ENCODE measurements around the gene SKIC8.

Gene SKIC8

DNA sequence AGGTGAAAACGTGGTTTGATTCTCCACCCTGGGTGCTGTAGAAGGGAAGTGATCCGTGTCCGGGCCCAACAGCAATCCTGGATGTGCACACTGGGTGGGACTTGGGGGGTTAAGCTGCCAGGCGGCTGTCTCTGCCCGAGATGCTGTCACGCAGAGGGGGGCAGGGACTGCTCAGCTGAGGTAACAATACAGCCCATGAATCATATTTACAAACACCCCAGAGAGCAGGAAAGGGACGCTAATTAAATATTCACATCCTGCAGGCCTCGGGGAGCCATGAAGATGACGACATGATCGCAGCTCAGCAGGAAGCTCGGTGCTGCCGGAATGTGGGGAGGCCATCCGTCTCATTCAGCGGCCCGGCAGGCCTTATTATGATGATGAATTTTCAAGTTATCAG is 22.8 kb upstream of the SKIC8 start:
- no peak for DNase-seq (ENCODE audit: low read depth)
- TF ChIP-seq, protein P1, sequence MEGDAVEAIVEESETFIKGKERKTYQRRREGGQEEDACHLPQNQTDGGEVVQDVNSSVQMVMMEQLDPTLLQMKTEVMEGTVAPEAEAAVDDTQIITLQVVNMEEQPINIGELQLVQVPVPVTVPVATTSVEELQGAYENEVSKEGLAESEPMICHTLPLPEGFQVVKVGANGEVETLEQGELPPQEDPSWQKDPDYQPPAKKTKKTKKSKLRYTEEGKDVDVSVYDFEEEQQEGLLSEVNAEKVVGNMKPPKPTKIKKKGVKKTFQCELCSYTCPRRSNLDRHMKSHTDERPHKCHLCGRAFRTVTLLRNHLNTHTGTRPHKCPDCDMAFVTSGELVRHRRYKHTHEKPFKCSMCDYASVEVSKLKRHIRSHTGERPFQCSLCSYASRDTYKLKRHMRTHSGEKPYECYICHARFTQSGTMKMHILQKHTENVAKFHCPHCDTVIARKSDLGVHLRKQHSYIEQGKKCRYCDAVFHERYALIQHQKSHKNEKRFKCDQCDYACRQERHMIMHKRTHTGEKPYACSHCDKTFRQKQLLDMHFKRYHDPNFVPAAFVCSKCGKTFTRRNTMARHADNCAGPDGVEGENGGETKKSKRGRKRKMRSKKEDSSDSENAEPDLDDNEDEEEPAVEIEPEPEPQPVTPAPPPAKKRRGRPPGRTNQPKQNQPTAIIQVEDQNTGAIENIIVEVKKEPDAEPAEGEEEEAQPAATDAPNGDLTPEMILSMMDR (IDR thresholded peaks at IDR 0.05; ENCODE audit: control insufficient read depth, insufficient read depth, low read depth, low read length, missing control alignments) = no peak
- no peak overlapping the region for H3K4me3 ChIP-seq (ENCODE audit: control insufficient read depth, low read depth, low read length)

DNA sequence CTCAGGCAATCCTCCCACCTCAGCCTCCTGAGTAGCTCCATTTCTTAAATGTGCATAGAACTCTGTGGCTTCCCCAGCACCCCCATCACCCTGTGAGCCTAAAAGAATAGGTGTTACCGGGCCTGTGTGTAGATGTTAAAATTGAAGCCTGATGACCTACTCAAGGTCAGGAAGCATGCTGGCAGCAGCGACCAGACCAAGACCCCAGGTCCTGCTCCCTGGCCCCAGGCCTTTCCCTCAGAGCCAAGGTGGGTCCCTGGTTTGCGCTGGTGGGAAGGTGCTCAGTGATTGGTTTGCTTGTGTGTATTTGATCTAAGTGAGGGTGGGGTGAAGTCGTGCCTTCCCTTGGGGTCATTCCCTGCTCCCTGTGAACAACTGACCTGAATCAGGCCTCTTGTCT is 22.4 kb upstream of the SKIC8 start:
- DNase-seq (ENCODE audit: low read depth) = no peak
- TF ChIP-seq, protein P1 (IDR thresholded peaks at IDR 0.05; ENCODE audit: control insufficient read depth, insufficient read depth, low read depth, low read length, missing control alignments) = no peak
- no peak overlapping the region for H3K4me3 ChIP-seq (ENCODE audit: control insufficient read depth, low read depth, low read length)

DNA sequence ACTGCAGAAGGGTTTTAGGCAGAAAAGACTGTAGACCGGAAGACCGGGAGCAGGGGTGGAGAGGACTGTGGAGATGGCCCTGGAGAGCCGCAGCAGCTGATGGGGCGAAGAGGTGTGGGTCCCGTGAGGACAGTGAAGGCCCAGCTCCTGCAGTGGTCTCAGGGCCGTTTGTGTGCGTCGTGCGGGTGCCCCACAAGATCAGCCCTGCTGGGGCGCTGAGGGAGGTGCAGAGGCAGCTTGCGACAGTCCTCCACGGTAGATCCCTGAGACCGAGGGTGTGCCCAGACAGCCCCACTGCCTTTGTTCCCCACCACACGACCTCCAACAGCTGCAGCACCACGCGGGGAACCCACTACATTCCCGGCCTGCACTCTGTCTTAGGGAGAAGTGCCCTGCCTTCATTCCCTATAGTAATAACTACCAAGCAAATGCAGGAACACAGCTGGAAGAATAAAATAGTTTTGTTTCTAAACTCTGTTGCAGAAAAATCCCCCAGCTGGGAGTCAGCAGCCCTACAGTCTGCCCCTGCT is 21.7 kb upstream of the SKIC8 start:
- no peak for DNase-seq (ENCODE audit: low read depth)
- H3K4me3 ChIP-seq (ENCODE audit: control insufficient read depth, low read depth, low read length) = no peak overlapping the region
- TF ChIP-seq, protein P1 (IDR thresholded peaks at IDR 0.05; ENCODE audit: control insufficient read depth, insufficient read depth, low read depth, low read length, missing control alignments) = no peak

DNA sequence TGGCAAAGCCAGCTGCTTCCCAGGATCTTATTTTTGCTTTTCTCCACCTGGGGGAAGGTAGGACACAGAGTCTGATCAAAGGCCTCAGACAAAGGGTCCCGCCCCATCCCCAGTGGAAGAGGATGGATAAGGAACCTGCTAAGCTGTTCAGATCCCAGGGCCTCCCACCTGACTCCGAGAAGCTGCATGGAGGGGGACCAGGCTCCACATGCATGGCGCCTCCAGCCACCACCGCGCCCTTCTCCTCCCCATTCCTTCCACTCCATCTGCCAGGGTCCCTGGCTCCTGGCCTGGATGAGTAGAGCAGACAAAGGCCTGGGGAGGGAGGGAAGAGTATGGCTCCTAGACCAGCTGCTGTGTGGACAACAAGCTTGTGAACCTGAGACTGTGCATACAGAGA is 20.8 kb upstream of the SKIC8 start:
- no peak for DNase-seq (ENCODE audit: low read depth)
- no peak overlapping the region for H3K4me3 ChIP-seq (ENCODE audit: control insufficient read depth, low read depth, low read length)
- TF ChIP-seq, protein P1 (IDR thresholded peaks at IDR 0.05; ENCODE audit: control insufficient read depth, insufficient read depth, low read depth, low read length, missing control alignments) = no peak

DNA sequence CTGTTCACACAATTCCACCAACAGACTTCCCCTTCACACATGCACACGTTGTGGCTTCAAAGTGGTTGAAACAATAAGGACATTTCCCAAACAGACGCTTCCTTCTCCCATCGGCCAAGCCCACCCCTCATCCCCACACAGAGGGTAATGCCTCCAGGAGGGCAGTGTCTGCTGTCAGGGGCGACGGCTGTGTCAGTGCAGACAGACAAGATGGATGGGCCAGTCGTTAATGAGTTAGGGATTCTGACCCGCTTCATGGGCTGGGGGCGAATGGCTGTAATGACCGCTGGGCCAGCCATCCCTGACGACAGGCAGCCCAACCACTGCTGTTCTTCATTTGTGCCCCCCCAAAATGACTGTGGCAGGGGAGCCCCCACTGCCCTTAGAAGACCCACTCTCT is 20.2 kb upstream of the SKIC8 start:
- no peak overlapping the region for H3K4me3 ChIP-seq (ENCODE audit: control insufficient read depth, low read depth, low read length)
- TF ChIP-seq, protein P1 (IDR thresholded peaks at IDR 0.05; ENCODE audit: control insufficient read depth, insufficient read depth, low read depth, low read length, missing control alignments) = no peak
- DNase-seq (ENCODE audit: low read depth) = no peak

DNA sequence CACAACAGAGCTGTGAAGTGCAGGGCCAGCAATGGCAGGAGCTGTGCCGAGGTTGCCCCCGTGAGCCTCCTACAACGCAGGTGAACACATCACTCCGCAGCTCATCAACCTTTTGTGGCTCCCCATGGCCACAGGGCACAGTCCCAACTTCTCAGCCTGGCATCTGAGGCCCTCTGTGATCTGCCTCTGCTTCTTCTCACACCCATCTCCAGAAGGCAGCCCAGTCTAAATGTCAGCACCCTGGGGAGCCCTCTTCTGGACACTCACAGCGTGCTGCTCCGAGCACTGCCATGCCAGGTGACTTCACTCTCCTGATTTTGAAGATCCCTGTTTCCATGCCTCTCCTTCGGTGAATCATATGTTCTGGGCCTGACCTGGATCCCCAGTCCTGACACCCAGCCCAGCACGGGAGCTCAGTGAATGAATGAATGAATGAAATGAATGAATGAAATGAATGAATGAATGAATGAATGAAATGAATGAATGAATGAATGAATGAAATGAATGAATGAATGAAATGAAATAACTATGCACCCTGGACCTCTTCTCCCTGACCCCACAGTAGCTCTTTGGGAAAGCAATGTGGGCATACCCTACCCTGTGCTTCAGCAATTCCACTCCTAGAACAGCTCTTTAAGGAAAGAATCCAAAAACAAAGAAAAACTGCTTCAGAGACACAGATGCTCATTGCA is 17.9 kb upstream of the SKIC8 start:
- TF ChIP-seq, protein P1 (IDR thresholded peaks at IDR 0.05; ENCODE audit: control insufficient read depth, insufficient read depth, low read depth, low read length, missing control alignments) = no peak
- H3K4me3 ChIP-seq (ENCODE audit: control insufficient read depth, low read depth, low read length) = no peak overlapping the region
- no peak for DNase-seq (ENCODE audit: low read depth)

All from AG09309 (cell line).